ENCODE measurements around the gene DGKB. TPM values are rescaled to one million over a fixed set of nuclear protein-coding genes. Genes with fewer than 3 reads are reported as not detected.

DGKB gene
- total and polyA plus RNA-seq, 8 donors: 0.20 to 260 (median 3.2) TPM; not detected in 4

DNA sequence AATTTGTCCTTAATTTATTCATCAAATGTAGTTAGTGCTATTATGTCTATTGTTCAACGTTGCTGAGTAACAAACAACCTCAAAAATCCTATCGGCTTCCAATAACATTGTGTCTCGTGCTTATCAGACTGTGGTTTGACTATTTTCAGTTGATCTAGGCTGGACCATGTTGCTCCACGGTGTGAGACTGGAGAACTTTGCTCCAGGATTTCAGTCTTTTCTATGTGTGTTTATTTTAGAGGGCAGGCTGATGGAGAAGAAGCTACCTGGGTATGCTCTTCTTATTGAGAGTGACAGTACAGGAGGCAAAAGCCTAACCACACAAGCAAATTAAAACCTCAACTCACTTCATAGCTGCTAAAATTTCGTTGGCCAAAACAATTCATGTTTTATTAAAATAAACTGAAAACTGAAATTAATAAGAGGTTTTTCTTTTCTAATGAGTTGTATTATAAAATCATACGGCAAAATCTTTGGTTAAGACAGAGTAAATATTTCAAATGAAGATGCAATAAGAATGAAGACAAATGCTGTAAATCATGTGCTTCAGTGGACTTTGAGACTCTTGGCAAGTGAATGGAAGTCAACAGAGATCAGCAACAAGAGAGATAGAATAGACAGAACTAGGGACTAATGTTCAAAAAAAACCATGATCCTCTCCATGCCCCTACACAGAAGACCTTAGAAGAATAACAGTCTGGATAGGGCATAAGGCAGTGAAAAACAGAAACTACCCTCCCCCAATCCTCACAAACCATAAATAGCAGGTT is 495.1 kb downstream of the DGKB start:
- no peak for DNase-seq
- Histone ChIP-seq H3K27ac (no peak overlapping the region), H3K9me3 (no peaks in the 10 kb centered on the region), H3K4me1 (no peaks in the 10 kb centered on the region), H3K36me3 (no peaks in the 10 kb centered on the region), H3K4me3 (no peak overlapping the region), H3K27me3 (no peaks in the 10 kb centered on the region)
- intact Hi-C loops (cut with DNase I; ENCODE audit: low total_unique reads): no loop called here
- 54 to 64% (median 59%) methylated on average over 6 of the region's 6 CpGs for WGBS, 5 donors
- TF ChIP-seq EP300 (IDR thresholded peaks at IDR 0.05) (no peak), POLR2A (IDR thresholded peaks at IDR 0.05) (no peak), POLR2AphosphoS5 (IDR thresholded peaks at IDR 0.05) (no peak)
- TF ChIP-seq, protein P1, sequence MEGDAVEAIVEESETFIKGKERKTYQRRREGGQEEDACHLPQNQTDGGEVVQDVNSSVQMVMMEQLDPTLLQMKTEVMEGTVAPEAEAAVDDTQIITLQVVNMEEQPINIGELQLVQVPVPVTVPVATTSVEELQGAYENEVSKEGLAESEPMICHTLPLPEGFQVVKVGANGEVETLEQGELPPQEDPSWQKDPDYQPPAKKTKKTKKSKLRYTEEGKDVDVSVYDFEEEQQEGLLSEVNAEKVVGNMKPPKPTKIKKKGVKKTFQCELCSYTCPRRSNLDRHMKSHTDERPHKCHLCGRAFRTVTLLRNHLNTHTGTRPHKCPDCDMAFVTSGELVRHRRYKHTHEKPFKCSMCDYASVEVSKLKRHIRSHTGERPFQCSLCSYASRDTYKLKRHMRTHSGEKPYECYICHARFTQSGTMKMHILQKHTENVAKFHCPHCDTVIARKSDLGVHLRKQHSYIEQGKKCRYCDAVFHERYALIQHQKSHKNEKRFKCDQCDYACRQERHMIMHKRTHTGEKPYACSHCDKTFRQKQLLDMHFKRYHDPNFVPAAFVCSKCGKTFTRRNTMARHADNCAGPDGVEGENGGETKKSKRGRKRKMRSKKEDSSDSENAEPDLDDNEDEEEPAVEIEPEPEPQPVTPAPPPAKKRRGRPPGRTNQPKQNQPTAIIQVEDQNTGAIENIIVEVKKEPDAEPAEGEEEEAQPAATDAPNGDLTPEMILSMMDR (IDR thresholded peaks at IDR 0.05): no peak

DNA sequence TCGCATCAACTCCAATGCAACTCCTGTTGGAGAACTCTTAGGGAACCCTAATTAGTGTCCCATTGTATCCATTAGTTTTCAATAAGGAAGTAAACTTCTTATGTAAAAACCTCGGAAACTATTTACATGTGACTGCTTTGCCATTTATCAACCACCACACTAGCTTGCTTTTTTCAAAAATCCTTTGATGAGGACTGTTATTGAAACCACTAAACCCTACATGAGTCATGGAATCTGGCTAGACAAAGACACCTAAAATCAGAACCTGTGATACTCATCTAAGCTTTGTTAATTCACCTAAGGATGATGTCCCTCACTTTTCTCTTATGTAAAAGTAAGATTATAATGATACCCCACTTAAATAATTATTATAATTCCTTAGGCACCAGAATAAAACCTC is 499.0 kb downstream of the DGKB start:
- intact Hi-C loops (cut with DNase I; ENCODE audit: low total_unique reads): no loop called here
- WGBS, 5 donors: 63 to 75% (median 69%) methylated on average over 2 of the region's 2 CpGs

DNA sequence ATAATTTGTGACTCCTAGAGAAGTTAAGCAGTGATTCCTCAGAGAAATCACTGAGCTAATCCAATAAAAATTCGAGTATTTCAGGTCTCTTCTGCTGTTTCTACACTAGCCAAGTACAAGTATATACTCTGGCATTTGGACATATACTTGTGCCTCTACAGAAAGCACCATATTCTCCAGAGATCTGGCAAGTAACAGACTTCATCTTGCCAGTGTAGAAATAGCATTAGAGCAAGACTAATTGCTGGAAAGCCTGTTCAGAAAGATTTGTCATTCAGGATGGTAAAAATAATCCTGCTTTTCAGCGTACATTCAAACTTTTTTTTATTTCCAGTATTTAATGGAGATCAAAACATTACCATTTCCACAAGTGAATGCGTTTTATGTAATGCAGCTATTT is 502.3 kb downstream of the DGKB start:
- no peak for DNase-seq
- Histone ChIP-seq H3K4me3 (no peak overlapping the region), H3K4me1 (peaks cover 0 to 3% (median 0%) of the 10 kb centered on the region in 4 donors), H3K27me3 (no peaks in the 10 kb centered on the region), H3K36me3 (no peaks in the 10 kb centered on the region), H3K27ac (no peak overlapping the region), H3K9me3 (no peaks in the 10 kb centered on the region)
- TF ChIP-seq POLR2A (IDR thresholded peaks at IDR 0.05) (no peak), POLR2AphosphoS5 (IDR thresholded peaks at IDR 0.05) (no peak), EP300 (IDR thresholded peaks at IDR 0.05) (no peak)
- TF ChIP-seq, protein P1 (IDR thresholded peaks at IDR 0.05): no peak
- intact Hi-C loops (cut with DNase I; ENCODE audit: low total_unique reads): no loop called here
- WGBS, 5 donors: 49 to 64% (median 57%) methylated on average over 3 of the region's 3 CpGs

More for the DNA sequence above, 499.0 kb downstream of the DGKB start:
- TF ChIP-seq, protein P1 (IDR thresholded peaks at IDR 0.05): no peak
- no peak for TF ChIP-seq POLR2AphosphoS5 (IDR thresholded peaks at IDR 0.05)
- TF ChIP-seq EP300 (IDR thresholded peaks at IDR 0.05): no peak
- TF ChIP-seq POLR2A (IDR thresholded peaks at IDR 0.05): no peak
- Histone ChIP-seq H3K9me3 (no peaks in the 10 kb centered on the region), H3K4me1 (peaks cover 0 to 3% (median 0%) of the 10 kb centered on the region in 4 donors), H3K27me3 (no peaks in the 10 kb centered on the region), H3K36me3 (no peaks in the 10 kb centered on the region), H3K4me3 (no peak overlapping the region), H3K27ac (no peak overlapping the region)
- no peak for DNase-seq

DNA sequence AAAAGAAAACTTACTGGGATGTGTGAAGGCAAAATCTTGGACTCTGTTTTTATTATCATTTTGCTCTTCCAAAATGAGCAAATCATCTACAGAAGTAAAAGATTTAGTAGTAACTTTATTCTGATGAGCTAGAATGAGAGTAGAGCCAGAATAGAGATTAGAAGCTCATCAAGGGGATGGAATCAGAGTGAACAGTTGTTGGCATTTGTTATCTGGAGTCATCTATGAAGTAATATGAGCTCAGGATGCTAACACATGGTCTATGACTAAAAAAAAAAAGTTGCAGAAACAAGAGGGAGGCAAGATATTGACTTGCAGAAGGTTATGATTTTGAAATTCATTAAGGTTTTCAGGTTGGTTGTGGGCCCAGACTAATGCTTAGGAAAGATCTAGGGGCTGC is 504.0 kb downstream of the DGKB start:
- no peak for DNase-seq
- H3K4me1 ChIP-seq: peaks cover 0 to 3% (median 0%) of the 10 kb centered on the region in 4 donors
- intact Hi-C loops (cut with DNase I; ENCODE audit: low total_unique reads): no loop called here
- H3K27me3 ChIP-seq: no peaks in the 10 kb centered on the region
- H3K9me3 ChIP-seq: no peaks in the 10 kb centered on the region
- no peaks in the 10 kb centered on the region for H3K36me3 ChIP-seq
- H3K27ac ChIP-seq: no peak overlapping the region
- no peak overlapping the region for H3K4me3 ChIP-seq
- no peak for TF ChIP-seq POLR2AphosphoS5 (IDR thresholded peaks at IDR 0.05)
- no peak for TF ChIP-seq EP300 (IDR thresholded peaks at IDR 0.05)
- no peak for TF ChIP-seq POLR2A (IDR thresholded peaks at IDR 0.05)
- TF ChIP-seq, protein P1 (IDR thresholded peaks at IDR 0.05): no peak

Data from stomach (tissue), 9 donors.